ENCODE results near the gene TPCN1. TPM values are rescaled to one million over a fixed set of nuclear protein-coding genes. Genes with fewer than 3 reads are reported as not detected.

The TPCN1 gene
- total RNA-seq, 3 donors from 2014 or later (not counting 1 experiment from before 2014, with no cell fraction given), result 7.2 to 21.4 (median 10.7) TPM

- Histone ChIP-seq H3K9me3 (ENCODE audit: control insufficient read depth, insufficient read depth, low read length) (no peaks in the 10 kb centered on the region), H3K27ac (ENCODE audit: low read length) (no peak overlapping the region), H3K4me1 (ENCODE audit: control insufficient read depth, insufficient read depth, low read length) (peaks cover 8% of the 10 kb centered on the region), H3K27me3 (ENCODE audit: control insufficient read depth, insufficient read depth, low read length) (no peaks in the 10 kb centered on the region), H3K36me3 (ENCODE audit: control insufficient read depth, insufficient read depth, low read length) (no peaks in the 10 kb centered on the region), H3K4me3 (ENCODE audit: low read length) (no peak overlapping the region)
- no peaks in the 10 kb centered on the region for H3K27me3 Mint-ChIP-seq (ENCODE audit: low read depth in 2 of 2)
- peak in 1 of 2 donors; percentile 49 for DNase-seq
- no peak for TF ChIP-seq CTCF (IDR thresholded peaks at IDR 0.05)
- H3K36me3 Mint-ChIP-seq, result no peaks in the 10 kb centered on the region
- no peaks in the 10 kb centered on the region for H3K9me3 Mint-ChIP-seq
- peaks cover 9 to 10% of the 10 kb centered on the region in 2 donors for H3K4me1 Mint-ChIP-seq
- intact Hi-C loops (cut with micrococcal nuclease), result no loop called here
- no peak overlapping the region for H3K4me3 Mint-ChIP-seq
- no peak overlapping the region for H3K27ac Mint-ChIP-seq
- ATAC-seq, result peak in 1 of 3 donors; percentile 37
- WGBS (ENCODE audit: insufficient coverage), result 29% methylated on average over 5 of the region's 6 CpGs
These were observed 40.7 kb downstream of the TPCN1 start for GRCh38 chr12:113261847-113262470.

GRCh38 chr12:113262710-113263109, 41.4 kb downstream of the TPCN1 start:
- no peaks in the 10 kb centered on the region for H3K36me3 Mint-ChIP-seq
- H3K9me3 Mint-ChIP-seq, result no peaks in the 10 kb centered on the region
- H3K4me3 Mint-ChIP-seq, result no peak overlapping the region
- no peaks in the 10 kb centered on the region for H3K27me3 Mint-ChIP-seq (ENCODE audit: low read depth in 2 of 2)
- H3K27ac ChIP-seq (ENCODE audit: low read length), result no peak overlapping the region
- H3K36me3 ChIP-seq (ENCODE audit: control insufficient read depth, insufficient read depth, low read length), result no peaks in the 10 kb centered on the region
- peaks cover 9 to 10% of the 10 kb centered on the region in 2 donors for H3K4me1 Mint-ChIP-seq
- intact Hi-C loops (cut with micrococcal nuclease), result no loop called here
- peaks cover 8% of the 10 kb centered on the region for H3K4me1 ChIP-seq (ENCODE audit: control insufficient read depth, insufficient read depth, low read length)
- H3K27ac Mint-ChIP-seq, result no peak overlapping the region
- ATAC-seq (no peak), DNase-seq (no peak)
- TF ChIP-seq CTCF (IDR thresholded peaks at IDR 0.05), result no peak
- no peak overlapping the region for H3K4me3 ChIP-seq (ENCODE audit: low read length)
- no peaks in the 10 kb centered on the region for H3K27me3 ChIP-seq (ENCODE audit: control insufficient read depth, insufficient read depth, low read length)
- no peaks in the 10 kb centered on the region for H3K9me3 ChIP-seq (ENCODE audit: control insufficient read depth, insufficient read depth, low read length)

- DNase-seq, result no peak
- no peaks in the 10 kb centered on the region for H3K9me3 Mint-ChIP-seq
- no peaks in the 10 kb centered on the region for H3K9me3 ChIP-seq (ENCODE audit: control insufficient read depth, insufficient read depth, low read length)
- peaks cover 8% of the 10 kb centered on the region for H3K4me1 ChIP-seq (ENCODE audit: control insufficient read depth, insufficient read depth, low read length)
- intact Hi-C loops (cut with micrococcal nuclease), result no loop called here
- H3K27me3 ChIP-seq (ENCODE audit: control insufficient read depth, insufficient read depth, low read length), result no peaks in the 10 kb centered on the region
- H3K36me3 ChIP-seq (ENCODE audit: control insufficient read depth, insufficient read depth, low read length), result no peaks in the 10 kb centered on the region
- no peak overlapping the region for H3K4me3 Mint-ChIP-seq
- peaks cover 9 to 10% of the 10 kb centered on the region in 2 donors for H3K4me1 Mint-ChIP-seq
- no peaks in the 10 kb centered on the region for H3K27me3 Mint-ChIP-seq (ENCODE audit: low read depth in 2 of 2)
- no peak for TF ChIP-seq CTCF (IDR thresholded peaks at IDR 0.05)
- WGBS (ENCODE audit: insufficient coverage), result 95% methylated on average over 9 of the region's 9 CpGs
- H3K36me3 Mint-ChIP-seq, result no peaks in the 10 kb centered on the region
- no peak for ATAC-seq
- H3K27ac Mint-ChIP-seq, result no peak overlapping the region
- H3K4me3 ChIP-seq (ENCODE audit: low read length), result no peak overlapping the region
- H3K27ac ChIP-seq (ENCODE audit: low read length), result no peak overlapping the region
These were observed 42.2 kb downstream of the TPCN1 start for GRCh38 chr12:113263431-113263963.

Data from natural killer cell (primary cell).